PFSK-1 (cell line): ENCODE results near the gene TRAK1.

Experiments
- FOXP2 ChIP-seq: optimal IDR thresholded peaks from 2 replicates; pipeline ENCODE3; 2011; ENCODE audit warnings: borderline replicate concordance, control low read depth, inconsistent platforms; ENCODE audit not compliant: insufficient read depth; ENCODE audit errors: extremely low read length, extremely low read depth
- POLR2AphosphoS5 ChIP-seq: IDR thresholded peaks from 2 replicates; pipeline ENCODE4 v1.6.1; 2012; ENCODE audit warnings: low read depth, mild to moderate bottlenecking, control low read depth, low read length, moderate library complexity
- SIN3A ChIP-seq: IDR thresholded peaks from 2 replicates; pipeline ENCODE4 v1.6.1; 2012; ENCODE audit warnings: mild to moderate bottlenecking, low read length, moderate library complexity, borderline replicate concordance; ENCODE audit not compliant: insufficient read depth
- TAF1 ChIP-seq: IDR thresholded peaks from 2 replicates; pipeline ENCODE4 v1.6.1; 2012; ENCODE audit warnings: low read length, control low read depth, borderline replicate concordance; ENCODE audit not compliant: insufficient read depth
- TF ChIP-seq, protein P1 (sequence below), 2 experiments: IDR thresholded peaks; 2 replicates each; pipeline versions ENCODE4 v1.6.1 to v1.8.0; 2011 to 2012; ENCODE audit warnings: low read depth in 2 of 2, low read length in 2 of 2, control low read depth in 1 of 2, inconsistent platforms in 1 of 2, mild to moderate bottlenecking in 1 of 2, moderate library complexity in 1 of 2; ENCODE audit not compliant: insufficient read depth in 1 of 2

Gene TRAK1

DNA sequence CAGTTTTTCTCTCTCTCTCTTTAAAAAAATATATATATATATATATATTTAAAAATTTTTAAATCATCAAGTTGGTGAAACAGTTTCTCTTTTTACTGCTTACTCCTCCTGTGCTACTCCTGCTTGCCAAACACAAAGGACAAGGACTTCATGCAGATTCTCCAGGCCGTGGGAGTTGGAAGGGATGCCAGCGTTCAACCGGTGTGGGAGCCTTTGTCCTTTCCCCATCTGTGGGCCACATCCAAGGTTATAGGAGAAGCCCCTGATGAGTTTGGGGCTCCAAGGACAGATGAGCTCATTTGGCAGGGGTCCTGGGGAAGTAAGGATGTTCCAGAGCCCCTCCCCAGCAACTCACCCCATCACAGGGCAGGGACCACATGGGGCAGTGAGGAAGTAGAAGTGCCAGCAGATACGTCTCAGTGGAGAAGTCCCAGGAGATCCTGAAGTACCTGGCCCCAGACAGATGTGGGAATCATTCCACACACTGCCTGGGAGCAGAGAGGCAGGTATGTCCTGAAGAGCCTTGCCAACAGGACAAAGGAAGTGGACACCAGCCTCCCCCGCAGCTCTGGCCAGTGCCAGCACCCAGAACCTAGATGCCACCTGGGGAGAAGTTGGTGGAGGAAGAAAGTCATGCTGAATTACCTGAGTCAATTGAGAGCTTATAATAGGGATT lies 138.2 kb downstream of the TRAK1 start:
- TF ChIP-seq TAF1 (no peak), SIN3A (no peak), POLR2AphosphoS5 (no peak), FOXP2 (no peak)
- TF ChIP-seq, protein P1, sequence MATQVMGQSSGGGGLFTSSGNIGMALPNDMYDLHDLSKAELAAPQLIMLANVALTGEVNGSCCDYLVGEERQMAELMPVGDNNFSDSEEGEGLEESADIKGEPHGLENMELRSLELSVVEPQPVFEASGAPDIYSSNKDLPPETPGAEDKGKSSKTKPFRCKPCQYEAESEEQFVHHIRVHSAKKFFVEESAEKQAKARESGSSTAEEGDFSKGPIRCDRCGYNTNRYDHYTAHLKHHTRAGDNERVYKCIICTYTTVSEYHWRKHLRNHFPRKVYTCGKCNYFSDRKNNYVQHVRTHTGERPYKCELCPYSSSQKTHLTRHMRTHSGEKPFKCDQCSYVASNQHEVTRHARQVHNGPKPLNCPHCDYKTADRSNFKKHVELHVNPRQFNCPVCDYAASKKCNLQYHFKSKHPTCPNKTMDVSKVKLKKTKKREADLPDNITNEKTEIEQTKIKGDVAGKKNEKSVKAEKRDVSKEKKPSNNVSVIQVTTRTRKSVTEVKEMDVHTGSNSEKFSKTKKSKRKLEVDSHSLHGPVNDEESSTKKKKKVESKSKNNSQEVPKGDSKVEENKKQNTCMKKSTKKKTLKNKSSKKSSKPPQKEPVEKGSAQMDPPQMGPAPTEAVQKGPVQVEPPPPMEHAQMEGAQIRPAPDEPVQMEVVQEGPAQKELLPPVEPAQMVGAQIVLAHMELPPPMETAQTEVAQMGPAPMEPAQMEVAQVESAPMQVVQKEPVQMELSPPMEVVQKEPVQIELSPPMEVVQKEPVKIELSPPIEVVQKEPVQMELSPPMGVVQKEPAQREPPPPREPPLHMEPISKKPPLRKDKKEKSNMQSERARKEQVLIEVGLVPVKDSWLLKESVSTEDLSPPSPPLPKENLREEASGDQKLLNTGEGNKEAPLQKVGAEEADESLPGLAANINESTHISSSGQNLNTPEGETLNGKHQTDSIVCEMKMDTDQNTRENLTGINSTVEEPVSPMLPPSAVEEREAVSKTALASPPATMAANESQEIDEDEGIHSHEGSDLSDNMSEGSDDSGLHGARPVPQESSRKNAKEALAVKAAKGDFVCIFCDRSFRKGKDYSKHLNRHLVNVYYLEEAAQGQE (IDR thresholded peaks at IDR 0.05; ENCODE audit: insufficient read depth in 1 of 2, low read depth in 2 of 2, low read length in 2 of 2): no peak

DNA sequence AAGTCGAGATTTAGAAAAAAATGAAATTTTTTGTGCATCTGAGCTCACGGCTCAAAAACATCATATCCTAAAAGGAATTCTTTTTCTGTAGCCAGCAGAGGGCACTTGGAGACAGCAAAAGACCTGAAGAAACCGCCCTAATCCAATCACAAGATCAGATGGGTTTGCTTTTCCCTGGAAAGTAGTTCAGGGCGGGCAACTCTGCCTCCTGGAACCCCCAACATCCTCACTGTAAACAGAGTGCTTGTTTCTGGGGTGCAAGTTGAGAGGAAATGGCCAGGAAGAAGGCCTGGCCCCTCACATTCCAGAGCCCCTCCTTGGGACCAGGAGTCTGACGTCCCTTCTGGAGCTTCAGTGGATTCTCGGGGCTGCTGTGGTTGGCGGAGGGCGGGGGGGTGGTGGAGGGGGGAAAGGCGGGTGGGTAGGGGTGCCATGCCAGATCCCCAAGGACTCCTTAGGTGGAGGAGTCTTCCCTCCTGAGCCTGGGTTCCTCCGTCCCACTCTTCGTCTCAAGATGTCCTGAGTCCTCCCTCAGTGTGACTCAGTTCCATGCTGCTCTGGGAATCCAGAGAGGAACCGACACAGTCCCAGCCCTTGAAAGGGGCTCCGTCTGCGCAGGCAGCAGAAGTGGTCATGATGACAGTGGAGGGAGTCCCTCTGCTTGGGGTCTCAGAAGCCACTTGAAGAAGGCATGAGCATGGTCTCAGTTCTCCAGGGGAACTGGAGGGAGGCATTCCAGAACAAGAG lies 139.0 kb downstream of the TRAK1 start:
- TF ChIP-seq POLR2AphosphoS5 (no peak), TAF1 (no peak), FOXP2 (no peak), SIN3A (no peak)
- TF ChIP-seq, protein P1 (IDR thresholded peaks at IDR 0.05; ENCODE audit: insufficient read depth in 1 of 2, low read depth in 2 of 2, low read length in 2 of 2): no peak

DNA sequence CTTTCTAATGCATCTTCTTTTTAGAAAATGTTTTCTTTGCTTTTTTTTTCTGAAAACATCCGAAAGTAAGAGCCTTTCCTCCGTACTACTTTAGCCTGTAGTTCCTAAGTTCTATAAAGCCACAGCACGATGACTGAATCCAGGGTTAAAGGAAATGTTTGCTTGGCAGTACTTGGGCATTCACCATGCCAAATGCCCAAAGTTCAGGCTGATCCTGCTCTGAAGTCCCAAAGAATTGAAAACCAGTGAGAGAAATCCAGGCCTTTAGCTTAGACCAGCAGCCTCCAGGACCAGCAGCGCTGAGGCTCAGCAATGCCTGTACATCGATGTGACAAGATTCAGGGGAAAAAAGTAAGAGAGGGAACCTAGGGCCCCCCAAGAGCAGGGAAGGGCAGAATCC lies 139.7 kb downstream of the TRAK1 start:
- TF ChIP-seq SIN3A (no peak), FOXP2 (no peak), TAF1 (no peak), POLR2AphosphoS5 (no peak)
- TF ChIP-seq, protein P1 (IDR thresholded peaks at IDR 0.05; ENCODE audit: insufficient read depth in 1 of 2, low read depth in 2 of 2, low read length in 2 of 2): no peak

DNA sequence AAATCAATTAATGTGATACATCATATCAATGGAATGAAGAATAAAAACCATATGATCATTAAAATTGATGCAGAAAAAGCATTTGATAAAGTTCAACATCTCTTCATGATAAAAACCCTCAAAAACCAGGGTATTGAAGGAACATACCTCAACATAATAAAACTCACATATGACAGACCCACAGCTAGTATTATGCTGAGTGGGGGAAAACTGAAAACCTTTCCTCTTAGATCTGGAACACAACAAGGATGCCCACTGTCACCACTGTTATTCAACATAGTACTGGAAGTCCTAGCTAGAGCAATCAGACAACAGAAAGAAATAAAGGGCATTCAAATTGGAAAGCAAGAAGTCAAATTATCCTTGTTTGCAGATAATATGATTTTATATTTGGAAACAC lies 144.4 kb downstream of the TRAK1 start:
- TF ChIP-seq TAF1 (no peak), SIN3A (no peak), POLR2AphosphoS5 (no peak), FOXP2 (no peak)
- TF ChIP-seq, protein P1 (IDR thresholded peaks at IDR 0.05; ENCODE audit: insufficient read depth in 1 of 2, low read depth in 2 of 2, low read length in 2 of 2): no peak
